Calu3 (cell line): ENCODE data around the gene ZNF774. TPM values are rescaled to one million over a fixed set of nuclear protein-coding genes. Genes with fewer than 3 reads are reported as not detected.

ENCODE experiments used
- BruUV-seq: library from RNA; stranded (reverse); fragments of 400-500 nt; replicated peaks from 2 replicates; lab custom pipeline; 2021; lab: Mats Ljungman, UMichigan
- CTCF ChIA-PET: fragments of 300-600 bp; sonication (Branson Sonifier 250); formaldehyde crosslinking; loops from one replicate; lab custom pipeline; 2022; ENCODE audit warnings: antibody characterized with exemption; lab: Charles Lee
- DNase-seq: peaks from one replicate; pipeline ENCODE4 v3.0.0; 2022
- H3K27ac Mint-ChIP-seq: one replicate; pipeline ENCODE4 v1.8.0; 2022; ENCODE audit warnings: mixed read lengths; ENCODE audit not compliant: unreplicated experiment
- H3K27me3 Mint-ChIP-seq: one replicate; pipeline ENCODE4 v1.8.0; 2022; ENCODE audit warnings: mixed read lengths; ENCODE audit not compliant: unreplicated experiment
- H3K36me3 Mint-ChIP-seq: one replicate; pipeline ENCODE4 v1.8.0; 2022; ENCODE audit warnings: mild to moderate bottlenecking, moderate library complexity, mixed read lengths; ENCODE audit not compliant: insufficient read depth, unreplicated experiment
- H3K4me1 Mint-ChIP-seq: one replicate; pipeline ENCODE4 v1.8.0; 2022; ENCODE audit warnings: mild to moderate bottlenecking, low read depth, mixed read lengths; ENCODE audit not compliant: unreplicated experiment
- H3K4me3 Mint-ChIP-seq: one replicate; pipeline ENCODE4 v1.8.0; 2022; ENCODE audit warnings: mild to moderate bottlenecking, low read depth, moderate library complexity, mixed read lengths; ENCODE audit not compliant: unreplicated experiment
- H3K9me3 Mint-ChIP-seq: one replicate; pipeline ENCODE4 v1.8.0; 2022; ENCODE audit warnings: low read depth, mixed read lengths; ENCODE audit not compliant: unreplicated experiment
- intact Hi-C: fragments of 100-400 bp; cut with micrococcal nuclease; formaldehyde crosslinking; loops from one replicate; pipeline ENCODE4 v1.10.0; 2022; ENCODE audit not compliant: unreplicated experiment
- total RNA-seq: library from RNA; stranded (reverse); gene quantifications from 2 replicates; pipeline ENCODE4 v1.2.3, GENCODE V29; 2022
- TF ChIP-seq, protein P1 (sequence below): fragments of 200-600 bp; IDR thresholded peaks from one replicate; pipeline ENCODE4 v1.8.0; 2022; ENCODE audit warnings: antibody characterized with exemption; ENCODE audit not compliant: unreplicated experiment

The ZNF774 gene
- total RNA-seq, 1 experiment from 2014 or later, result 6.2 TPM

DNA sequence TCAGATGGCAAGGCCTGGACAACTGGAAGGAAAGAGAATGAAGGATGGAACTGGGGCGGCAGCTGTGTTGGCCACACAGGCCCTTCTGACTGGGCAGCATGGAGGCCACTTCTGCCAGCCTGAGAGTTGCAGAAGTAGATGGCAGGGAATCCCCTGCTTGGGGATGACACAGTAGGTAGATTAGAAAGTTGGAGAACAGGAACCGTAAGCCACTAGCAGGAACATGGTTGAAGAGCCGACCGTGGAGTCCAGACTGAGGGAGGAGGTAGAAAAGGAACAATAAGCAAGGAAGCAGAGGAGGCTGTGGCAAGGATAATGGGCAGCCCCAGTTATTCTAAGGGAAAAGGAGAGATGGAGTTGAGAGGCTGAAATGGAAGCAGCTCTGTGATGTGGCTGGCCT, 26.4 kb upstream of the ZNF774 start:
- intact Hi-C loops, result loop anchor here (10.0 kb wide), 1 partner anchor 279 kb away; no protein-coding TSS in a partner anchor
- CTCF ChIA-PET, result no interaction called here
- DNase-seq, result no peak
- TF ChIP-seq, protein P1, sequence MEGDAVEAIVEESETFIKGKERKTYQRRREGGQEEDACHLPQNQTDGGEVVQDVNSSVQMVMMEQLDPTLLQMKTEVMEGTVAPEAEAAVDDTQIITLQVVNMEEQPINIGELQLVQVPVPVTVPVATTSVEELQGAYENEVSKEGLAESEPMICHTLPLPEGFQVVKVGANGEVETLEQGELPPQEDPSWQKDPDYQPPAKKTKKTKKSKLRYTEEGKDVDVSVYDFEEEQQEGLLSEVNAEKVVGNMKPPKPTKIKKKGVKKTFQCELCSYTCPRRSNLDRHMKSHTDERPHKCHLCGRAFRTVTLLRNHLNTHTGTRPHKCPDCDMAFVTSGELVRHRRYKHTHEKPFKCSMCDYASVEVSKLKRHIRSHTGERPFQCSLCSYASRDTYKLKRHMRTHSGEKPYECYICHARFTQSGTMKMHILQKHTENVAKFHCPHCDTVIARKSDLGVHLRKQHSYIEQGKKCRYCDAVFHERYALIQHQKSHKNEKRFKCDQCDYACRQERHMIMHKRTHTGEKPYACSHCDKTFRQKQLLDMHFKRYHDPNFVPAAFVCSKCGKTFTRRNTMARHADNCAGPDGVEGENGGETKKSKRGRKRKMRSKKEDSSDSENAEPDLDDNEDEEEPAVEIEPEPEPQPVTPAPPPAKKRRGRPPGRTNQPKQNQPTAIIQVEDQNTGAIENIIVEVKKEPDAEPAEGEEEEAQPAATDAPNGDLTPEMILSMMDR, result no peak
- H3K4me1 Mint-ChIP-seq, result peaks cover 8% of the 10 kb centered on the region
- no peak overlapping the region for H3K4me3 Mint-ChIP-seq
- BruUV-seq, result no TSS peak
- no peaks in the 10 kb centered on the region for H3K27me3 Mint-ChIP-seq
- no peak overlapping the region for H3K27ac Mint-ChIP-seq
- no peaks in the 10 kb centered on the region for H3K36me3 Mint-ChIP-seq
- H3K9me3 Mint-ChIP-seq, result no peaks in the 10 kb centered on the region

DNA sequence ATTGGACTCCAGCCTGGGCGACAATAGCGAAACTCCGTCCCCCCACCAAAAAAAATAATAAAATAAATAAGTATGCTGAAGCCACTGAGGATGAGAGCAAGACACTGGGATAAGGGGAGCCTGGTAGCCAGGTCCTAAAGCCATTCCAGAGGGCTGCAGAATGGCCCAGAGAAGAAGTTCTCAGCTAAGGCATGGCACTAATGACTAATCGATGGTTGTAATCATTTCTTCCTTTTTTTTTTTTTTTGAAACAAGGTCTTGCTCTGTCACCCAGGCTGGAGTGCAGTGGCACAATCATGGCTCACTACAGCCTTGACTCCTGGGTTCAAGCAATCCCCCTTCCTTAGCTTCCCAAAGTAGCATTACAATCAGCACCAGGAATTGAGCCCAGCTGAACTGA, 25.6 kb upstream of the ZNF774 start:
- no peaks in the 10 kb centered on the region for H3K36me3 Mint-ChIP-seq
- no TSS peak for BruUV-seq
- no peaks in the 10 kb centered on the region for H3K9me3 Mint-ChIP-seq
- H3K27me3 Mint-ChIP-seq, result no peaks in the 10 kb centered on the region
- TF ChIP-seq, protein P1, result no peak
- no peak for DNase-seq
- H3K4me3 Mint-ChIP-seq, result no peak overlapping the region
- H3K4me1 Mint-ChIP-seq, result peaks cover 7% of the 10 kb centered on the region
- CTCF ChIA-PET, result no interaction called here
- H3K27ac Mint-ChIP-seq, result no peak overlapping the region
- intact Hi-C loops, result loop anchor here (10.0 kb wide), 1 partner anchor 278 kb away; no protein-coding TSS in a partner anchor

- intact Hi-C loops, result loop anchor here (10.0 kb wide), 1 partner anchor 277 kb away; no protein-coding TSS in a partner anchor
- Mint-ChIP-seq H3K27ac (no peak overlapping the region), H3K4me1 (peaks cover 7% of the 10 kb centered on the region), H3K4me3 (no peak overlapping the region), H3K36me3 (no peaks in the 10 kb centered on the region), H3K27me3 (no peaks in the 10 kb centered on the region), H3K9me3 (no peaks in the 10 kb centered on the region)
- no peak for DNase-seq
- BruUV-seq, result no TSS peak
- CTCF ChIA-PET, result no interaction called here
- TF ChIP-seq, protein P1, result no peak
These were observed 24.8 kb upstream of the ZNF774 start for GRCh38 chr15:90327311-90327710.

- TF ChIP-seq, protein P1, result no peak
- no TSS peak for BruUV-seq
- no peak overlapping the region for H3K4me3 Mint-ChIP-seq
- H3K27me3 Mint-ChIP-seq, result no peaks in the 10 kb centered on the region
- peaks cover 39% of the 10 kb centered on the region for H3K4me1 Mint-ChIP-seq
- peak; percentile 23 for DNase-seq
- intact Hi-C loops, result no loop called here
- H3K36me3 Mint-ChIP-seq, result no peaks in the 10 kb centered on the region
- CTCF ChIA-PET, result interaction anchor here (0.6 to 1.3 kb wide), 6 partner anchors 9 to 383 kb away, joined by 3 to 6 read pairs (median 3); partner anchors contain the start of gene BLM
- H3K9me3 Mint-ChIP-seq, result no peaks in the 10 kb centered on the region
- no peak overlapping the region for H3K27ac Mint-ChIP-seq
These were observed 17.8 kb upstream of the ZNF774 start for GRCh38 chr15:90334304-90334731.
